HG03469 (cell line): Measurements from ENCODE around the gene MIEF1.

Source experiments
- ATAC-seq: cut with Tn5 transposase; IDR thresholded peaks from one replicate; pipeline ENCODE4 v1.9.1; 2021; ENCODE audit warnings: mild to moderate bottlenecking, moderate library complexity, moderate number of reproducible peaks; ENCODE audit not compliant: unreplicated experiment

Gene MIEF1

GRCh38 chr22:39556970-39557841 lies 55.1 kb downstream of the MIEF1 start:
- no peak for ATAC-seq

GRCh38 chr22:39558254-39558727 lies 56.2 kb downstream of the MIEF1 start:
- ATAC-seq = no peak

GRCh38 chr22:39558950-39559349 lies 56.9 kb downstream of the MIEF1 start:
- no peak for ATAC-seq

GRCh38 chr22:39559456-39560105 lies 57.5 kb downstream of the MIEF1 start:
- ATAC-seq = no peak

GRCh38 chr22:39560127-39560526 lies 58.0 kb downstream of the MIEF1 start:
- no peak for ATAC-seq

- ATAC-seq = no peak
Measured at GRCh38 chr22:39562839-39563489, 60.9 kb downstream of the MIEF1 start.

GRCh38 chr22:39563571-39564428 lies 61.7 kb downstream of the MIEF1 start:
- no peak for ATAC-seq

GRCh38 chr22:39565414-39565944 lies 63.4 kb downstream of the MIEF1 start:
- ATAC-seq = no peak

GRCh38 chr22:39567135-39567946 lies 65.3 kb downstream of the MIEF1 start:
- no peak for ATAC-seq
